Spleen (tissue), 11 donors: ENCODE results near the gene CCDC88A. TPM values are rescaled to one million over a fixed set of nuclear protein-coding genes. Genes with fewer than 3 reads are reported as not detected.

Experiments used
- DNase-seq: peaks from one replicate; pipeline ENCODE4 v3.0.0-alpha.2; 2020
- H3K27ac ChIP-seq, 8 donors: fragments of 200-600 bp; sonication (generic) in 7 of 8; 1 replicate in 4 of 8; 2 replicates in 4 of 8; pipeline versions ENCODE4 v1.5.0 to v1.8.0; 2016 to 2021; ENCODE audit warnings: inconsistent platforms in 4 of 8, mild to moderate bottlenecking in 4 of 8, moderate library complexity in 1 of 8
- H3K27me3 ChIP-seq, 7 donors: fragments of 200-600 bp; sonication (generic) in 6 of 7; replicated peaks in 1 of 7; 1 replicate in 4 of 7; 2 replicates in 3 of 7; pipeline versions ENCODE4 v1.5.0 to v1.8.0; 2016 to 2021; ENCODE audit warnings: inconsistent platforms in 3 of 7, mild to moderate bottlenecking in 1 of 7
- H3K36me3 ChIP-seq, 6 donors: fragments of 200-600 bp; sonication (generic) in 5 of 6; 1 replicate in 4 of 6; 2 replicates in 2 of 6; pipeline versions ENCODE4 v1.5.0 to v1.8.0; 2016 to 2021; ENCODE audit warnings: inconsistent platforms in 2 of 6
- H3K4me1 ChIP-seq, 6 donors: fragments of 200-600 bp; sonication (generic) in 5 of 6; 1 replicate in 3 of 6; 2 replicates in 3 of 6; pipeline versions ENCODE4 v1.5.0 to v1.8.0; 2016 to 2021; ENCODE audit warnings: inconsistent platforms in 3 of 6
- H3K4me3 ChIP-seq, 8 donors: fragments of 200-600 bp; sonication (generic) in 7 of 8; 1 replicate in 4 of 8; 2 replicates in 4 of 8; pipeline versions ENCODE4 v1.5.0 to v1.8.0; 2016 to 2021; ENCODE audit warnings: inconsistent platforms in 4 of 8, mild to moderate bottlenecking in 4 of 8, moderate library complexity in 2 of 8
- H3K9me3 ChIP-seq, 8 donors: fragments of 200-600 bp; sonication (generic) in 7 of 8; 1 replicate in 4 of 8; 2 replicates in 4 of 8; pipeline versions ENCODE4 v1.5.0 to v1.8.0; 2016 to 2021; ENCODE audit warnings: inconsistent platforms in 4 of 8
- CTCF ChIP-seq, 11 experiments: fragments of 200-600 bp in 7 of 11; fragments of 450-650 bp in 4 of 11; sonication (generic) in 4 of 11; IDR thresholded peaks in 8 of 11; conservative IDR thresholded peaks in 3 of 11; 1 replicate in 7 of 11; 2 replicates in 4 of 11; pipeline versions ENCODE4 v1.4.0 to v1.8.0; 2016 to 2021; ENCODE audit warnings: antibody characterized with exemption in 11 of 11, inconsistent platforms in 4 of 11, mild to moderate bottlenecking in 1 of 11
- POLR2A ChIP-seq, 3 donors: fragments of 450-650 bp; IDR thresholded peaks; one replicate each; pipeline ENCODE4 v1.5.1; 2017; ENCODE audit warnings: antibody characterized with exemption in 3 of 3, mild to moderate bottlenecking in 1 of 3
- POLR2AphosphoS5 ChIP-seq, 3 donors: sonication (generic); formaldehyde crosslinking; IDR thresholded peaks; one replicate each; pipeline ENCODE4 v1.5.1; 2017; ENCODE audit warnings: antibody characterized with exemption in 3 of 3
- WGBS, 5 donors: extraction: QIAGEN DNeasy Blood & Tissue Kit in 3 of 5; methylation state at CpG; one replicate each; pipeline versions ENCODE4 v1.1.5 to v1.1.7; 2013 to 2018; 5-methylcytosine and 5-hydroxymethylcytosine counted together
- intact Hi-C: fragments of 100-400 bp; cut with DNase I; formaldehyde crosslinking; loops from one replicate; pipeline ENCODE4 v1.15.0; 2023; ENCODE audit warnings: low total_unique reads
- polyA plus RNA-seq, 3 donors: library from polyadenylated mRNA; stranded (reverse); fragments of 200-250 nt; gene quantifications; one replicate each; pipeline ENCODE4 v1.2.1, GENCODE V29; 2013
- total RNA-seq, 7 donors: library from RNA; depleted of rRNA in 3 of 7; stranded (reverse); fragments of >200 nt in 3 of 7; fragmentation: NEBNext Ultra II Directional in 4 of 7; extraction: Animal tissue kit (Norgen Biotek cat#: 25700) in 4 of 7; gene quantifications; one replicate each; pipeline versions ENCODE4 v1.1.0 to v1.2.1, GENCODE V29; 2016 to 2021
- donor health status: healthy with polysubstance abuse.
- donor health status: DM: no; HTN: no; CAD: no; lungs with moderate emphysema.
- donor health status: DM: no; HTN: no; CAD: no.
- donor health status: Bipolar disorder and iron deficiency.
- donor health status: healthy.
- donor health status: DM: no; HTN: no; CAD: no.
- donor health status: DM: yes; HTN: yes; CAD: no.

CCDC88A gene
- total and polyA plus RNA-seq, 10 donors: 16.4 to 130 (median 77.9) TPM

GRCh38 chr2:55422876-55423665 is 3.4 kb upstream of the CCDC88A start:
- Histone ChIP-seq H3K36me3 (no peaks in the 10 kb centered on the region), H3K4me3 (no peak overlapping the region), H3K27ac (no peak overlapping the region), H3K4me1 (peaks cover 6 to 36% (median 22%) of the 10 kb centered on the region in 6 donors), H3K27me3 (no peaks in the 10 kb centered on the region), H3K9me3 (no peaks in the 10 kb centered on the region)
- WGBS, 5 donors: 74 to 80% (median 78%) methylated on average over 4 of the region's 4 CpGs
- TF ChIP-seq POLR2AphosphoS5 (IDR thresholded peaks at IDR 0.05) (no peak), POLR2A (IDR thresholded peaks at IDR 0.05) (no peak), CTCF (IDR thresholded peaks at IDR 0.05 in 8 of 11, conservative IDR thresholded peaks at IDR 0.05 in 3 of 11) (no peak)
- no peak for DNase-seq
- intact Hi-C loops: loop anchor here (10.0 kb wide), 1 partner anchor 92 kb away; the partner anchor contains the start of gene CFAP36

- Histone ChIP-seq H3K4me1 (peaks cover 10 to 53% (median 35%) of the 10 kb centered on the region in 6 donors), H3K36me3 (no peaks in the 10 kb centered on the region), H3K27ac (no peak overlapping the region), H3K27me3 (no peaks in the 10 kb centered on the region), H3K4me3 (peak overlapping the region in 1 of 8 donors; percentile 91), H3K9me3 (no peaks in the 10 kb centered on the region)
- DNase-seq: no peak
- intact Hi-C loops: loop anchor here (10.0 kb wide), 1 partner anchor 93 kb away; the partner anchor contains the start of gene CFAP36
- WGBS, 5 donors: 88 to 98% (median 92%) methylated on average over 5 of the region's 5 CpGs
- no peak for TF ChIP-seq CTCF (IDR thresholded peaks at IDR 0.05 in 8 of 11, conservative IDR thresholded peaks at IDR 0.05 in 3 of 11)
- TF ChIP-seq POLR2AphosphoS5 (IDR thresholded peaks at IDR 0.05): no peak
Observed at GRCh38 chr2:55421326-55421725, 1.7 kb upstream of the CCDC88A start.

- intact Hi-C loops: loop anchor here (10.0 kb wide), 1 partner anchor 94 kb away; the partner anchor contains the start of gene CFAP36
- H3K4me1 ChIP-seq: peaks cover 10 to 58% (median 37%) of the 10 kb centered on the region in 6 donors
- H3K27me3 ChIP-seq: no peaks in the 10 kb centered on the region
- peak overlapping the region in 1 of 8 donors; percentile 90 for H3K27ac ChIP-seq
- TF ChIP-seq POLR2A (IDR thresholded peaks at IDR 0.05) (no peak), POLR2AphosphoS5 (IDR thresholded peaks at IDR 0.05) (no peak), CTCF (IDR thresholded peaks at IDR 0.05 in 8 of 11, conservative IDR thresholded peaks at IDR 0.05 in 3 of 11) (no peak)
- H3K36me3 ChIP-seq: no peaks in the 10 kb centered on the region
- WGBS, 5 donors: 60 to 75% (median 62%) methylated on average over 6 of the region's 6 CpGs
- H3K4me3 ChIP-seq: peak overlapping the region in 7 of 8 donors; percentile 48 to 91 (median 64)
- no peaks in the 10 kb centered on the region for H3K9me3 ChIP-seq
- DNase-seq: no peak
Observed at GRCh38 chr2:55420871-55421270, 1.2 kb upstream of the CCDC88A start.

- WGBS, 5 donors: 0 to 2% (median 0%) methylated on average over 3 of the region's 3 CpGs
- DNase-seq: no peak
- Histone ChIP-seq H3K36me3 (no peaks in the 10 kb centered on the region), H3K4me1 (peaks cover 10 to 59% (median 40%) of the 10 kb centered on the region in 6 donors), H3K9me3 (no peaks in the 10 kb centered on the region), H3K27me3 (no peaks in the 10 kb centered on the region), H3K4me3 (peak overlapping the region; percentile 48 to 91 (median 70)), H3K27ac (peak overlapping the region in 7 of 8 donors; percentile 83 to 94 (median 92))
- no peak for TF ChIP-seq POLR2A (IDR thresholded peaks at IDR 0.05)
- TF ChIP-seq CTCF (IDR thresholded peaks at IDR 0.05 in 8 of 11, conservative IDR thresholded peaks at IDR 0.05 in 3 of 11): no peak
- TF ChIP-seq POLR2AphosphoS5 (IDR thresholded peaks at IDR 0.05): no peak
- intact Hi-C loops: loop anchor here (10.0 kb wide), 1 partner anchor 94 kb away; the partner anchor contains the start of gene CFAP36
Observed at GRCh38 chr2:55420439-55420725, 726 bp upstream of the CCDC88A start.
